HL-60 (cell line): ENCODE measurements around the gene KIFC3.

ENCODE experiments used
- DNase-seq, 2 experiments: peaks; one replicate each; pipeline ENCODE4 v3.0.0-alpha.2; 2010 to 2020; ENCODE audit warnings: low read depth in 1 of 2, low spot score in 1 of 2
- H3K27ac ChIP-seq: fragments of 250-450 bp; sonication (Bioruptor Pico); replicated peaks from 2 replicates; pipeline ENCODE4 v1.5.1; 2020; ENCODE audit warnings: mild to moderate bottlenecking, moderate library complexity
- H3K27me3 ChIP-seq: fragments of 250-450 bp; sonication (Bioruptor Pico); 2 replicates; pipeline ENCODE4 v1.5.1; 2021; ENCODE audit warnings: mild to moderate bottlenecking, moderate library complexity; ENCODE audit not compliant: insufficient read depth, poor library complexity, severe bottlenecking
- H3K4me3 ChIP-seq: replicated peaks from 2 replicates; pipeline ENCODE4 v1.5.1; 2011; ENCODE audit warnings: mild to moderate bottlenecking, control low read depth, low read length; ENCODE audit not compliant: insufficient read depth
- CTCF ChIP-seq: IDR thresholded peaks from one replicate; pipeline ENCODE4 v1.5.1; 2011; ENCODE audit warnings: low read length, control low read depth, inconsistent platforms; ENCODE audit not compliant: insufficient read depth
- GABPA ChIP-seq: IDR thresholded peaks from 2 replicates; pipeline ENCODE4 v1.6.1; 2012; ENCODE audit warnings: low read depth
- POLR2AphosphoS5 ChIP-seq: IDR thresholded peaks from 2 replicates; pipeline ENCODE4 v1.6.1; 2012; ENCODE audit warnings: low read depth
- REST ChIP-seq: IDR thresholded peaks from 2 replicates; pipeline ENCODE4 v1.6.1; 2012; ENCODE audit warnings: low read depth; ENCODE audit not compliant: insufficient replicate concordance
- SPI1 ChIP-seq: IDR thresholded peaks from 2 replicates; pipeline ENCODE4 v1.6.1; 2012; ENCODE audit warnings: low read depth, mild to moderate bottlenecking, borderline replicate concordance

KIFC3 gene

DNA sequence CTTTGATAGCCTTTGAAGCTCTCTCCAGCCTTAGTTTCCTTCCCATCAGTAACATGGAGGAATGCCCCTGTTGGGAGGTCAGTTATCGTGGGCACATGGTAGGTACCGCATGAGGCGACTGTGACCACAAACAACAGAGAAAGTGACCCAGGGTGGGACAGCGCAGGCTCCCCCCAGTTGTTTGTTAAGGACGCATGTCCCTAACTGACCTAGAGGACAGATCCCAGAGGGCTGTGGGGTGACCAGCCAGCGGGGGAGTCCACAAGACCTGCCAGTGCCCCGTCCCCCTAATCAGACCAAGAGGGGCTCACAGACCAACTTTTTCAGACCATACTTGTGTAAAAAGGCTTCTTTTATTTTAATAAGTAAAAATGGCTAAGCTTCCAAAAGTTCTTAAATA is 44.4 kb downstream of the KIFC3 start:
- TF ChIP-seq GABPA (no peak), POLR2AphosphoS5 (no peak), REST (no peak), CTCF (no peak), SPI1 (no peak)
- no peak for DNase-seq
- Histone ChIP-seq H3K27ac (no peak overlapping the region), H3K27me3 (no peaks in the 10 kb centered on the region), H3K4me3 (no peak overlapping the region)

DNA sequence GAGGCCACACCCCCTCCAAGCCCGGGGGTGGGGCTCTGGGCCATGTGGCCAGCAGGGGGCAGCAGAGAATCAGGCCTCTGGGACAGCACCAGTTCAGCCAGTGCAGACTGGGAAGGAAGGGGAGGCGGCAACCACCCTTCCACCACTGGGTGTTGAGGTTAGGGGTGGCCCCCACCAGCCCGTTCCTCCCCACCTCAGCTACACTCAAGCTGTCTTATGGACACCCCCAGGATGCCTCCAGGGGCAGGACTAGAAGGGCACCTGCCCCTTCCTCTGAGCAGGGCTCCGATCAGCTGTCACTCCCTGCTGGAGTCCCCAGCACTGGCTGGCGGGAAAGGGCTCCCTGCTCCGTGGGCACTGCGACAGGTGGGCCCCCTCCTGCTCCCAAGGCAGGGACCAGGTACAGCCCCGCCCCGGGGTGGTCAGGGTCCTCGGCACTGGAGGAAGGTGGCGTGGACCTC is 44.9 kb downstream of the KIFC3 start:
- peak; percentile 62 to 84 for DNase-seq
- H3K27ac ChIP-seq = no peak overlapping the region
- TF ChIP-seq SPI1 (no peak), REST (no peak), POLR2AphosphoS5 (0 out of 2 replicates have a peak, but pooled peaks have one; percentile 35), GABPA (no peak), CTCF (peak; percentile 88)

GRCh38 chr16:57756424-57757325 is 45.6 kb downstream of the KIFC3 start:
- no peak for TF ChIP-seq CTCF
- TF ChIP-seq POLR2AphosphoS5 = no peak
- TF ChIP-seq SPI1 = no peak
- TF ChIP-seq GABPA = no peak
- TF ChIP-seq REST = no peak
- DNase-seq = no peak
- Histone ChIP-seq H3K27me3 (no peaks in the 10 kb centered on the region), H3K27ac (no peak overlapping the region), H3K4me3 (no peak overlapping the region)

More for the DNA sequence above, 44.9 kb downstream of the KIFC3 start:
- H3K4me3 ChIP-seq = no peak overlapping the region
- H3K27me3 ChIP-seq = no peaks in the 10 kb centered on the region
